ENCODE data around the gene KTN1.
A peak's percentile ranks its signal among the peaks of the same experiment; 100 is the strongest.

The KTN1 gene

DNA sequence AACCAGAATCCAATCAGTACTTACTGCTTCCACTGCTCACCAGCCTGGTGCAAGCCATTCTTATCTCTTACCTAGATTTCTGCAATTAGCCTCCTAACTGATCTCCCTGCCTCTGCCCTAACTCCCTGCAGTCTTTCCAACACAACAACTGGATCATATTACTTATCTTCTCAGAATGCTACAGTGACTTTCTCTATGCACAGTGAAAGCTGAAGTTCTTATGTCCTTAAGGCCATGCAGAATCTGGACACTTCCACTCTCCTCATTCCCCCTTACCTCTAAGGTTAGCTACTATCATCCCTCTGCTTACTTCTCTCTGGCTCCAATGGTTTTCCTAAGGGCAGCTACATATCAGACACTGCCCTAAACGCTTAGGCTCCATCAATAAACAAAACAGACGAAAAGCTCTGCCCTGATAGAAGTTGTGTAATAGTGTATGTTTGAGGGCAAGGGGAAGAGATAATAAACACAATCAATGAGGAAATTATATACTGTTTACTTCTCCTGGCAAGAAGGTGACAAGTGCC lies 4.0 kb downstream of the KTN1 start:
- TF ChIP-seq, protein P1, sequence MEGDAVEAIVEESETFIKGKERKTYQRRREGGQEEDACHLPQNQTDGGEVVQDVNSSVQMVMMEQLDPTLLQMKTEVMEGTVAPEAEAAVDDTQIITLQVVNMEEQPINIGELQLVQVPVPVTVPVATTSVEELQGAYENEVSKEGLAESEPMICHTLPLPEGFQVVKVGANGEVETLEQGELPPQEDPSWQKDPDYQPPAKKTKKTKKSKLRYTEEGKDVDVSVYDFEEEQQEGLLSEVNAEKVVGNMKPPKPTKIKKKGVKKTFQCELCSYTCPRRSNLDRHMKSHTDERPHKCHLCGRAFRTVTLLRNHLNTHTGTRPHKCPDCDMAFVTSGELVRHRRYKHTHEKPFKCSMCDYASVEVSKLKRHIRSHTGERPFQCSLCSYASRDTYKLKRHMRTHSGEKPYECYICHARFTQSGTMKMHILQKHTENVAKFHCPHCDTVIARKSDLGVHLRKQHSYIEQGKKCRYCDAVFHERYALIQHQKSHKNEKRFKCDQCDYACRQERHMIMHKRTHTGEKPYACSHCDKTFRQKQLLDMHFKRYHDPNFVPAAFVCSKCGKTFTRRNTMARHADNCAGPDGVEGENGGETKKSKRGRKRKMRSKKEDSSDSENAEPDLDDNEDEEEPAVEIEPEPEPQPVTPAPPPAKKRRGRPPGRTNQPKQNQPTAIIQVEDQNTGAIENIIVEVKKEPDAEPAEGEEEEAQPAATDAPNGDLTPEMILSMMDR (IDR thresholded peaks at IDR 0.05; ENCODE audit: low read length, missing control alignments), result no peak
- H3K4me3 ChIP-seq (replicated peaks; ENCODE audit: low read depth, low read length), result no peak overlapping the region
- no peak for DNase-seq (ENCODE audit: low read depth)

DNA sequence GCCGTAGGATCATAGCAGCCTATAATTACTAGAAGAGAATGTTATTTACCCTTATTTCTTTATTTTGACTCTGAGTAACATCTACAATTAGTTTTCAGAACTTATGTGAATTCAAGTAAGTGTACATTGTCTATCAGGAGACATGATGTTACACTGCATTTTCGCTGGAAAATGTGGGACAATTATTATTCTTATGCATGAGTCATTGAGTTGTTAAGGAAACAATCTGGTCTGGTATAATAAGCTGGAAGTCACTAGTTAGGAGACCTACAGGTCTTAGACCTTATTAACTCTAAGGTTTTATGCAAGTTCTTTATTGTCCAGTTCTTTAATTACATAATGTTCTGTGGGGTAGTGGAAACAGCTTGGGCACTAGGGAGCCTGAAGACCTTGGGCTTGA lies 5.8 kb downstream of the KTN1 start:
- no peak overlapping the region for H3K4me3 ChIP-seq (replicated peaks; ENCODE audit: low read depth, low read length)
- peak; percentile 49 for DNase-seq (ENCODE audit: low read depth)
- TF ChIP-seq, protein P1 (IDR thresholded peaks at IDR 0.05; ENCODE audit: low read length, missing control alignments), result no peak

- H3K4me3 ChIP-seq (replicated peaks; ENCODE audit: low read depth, low read length), result no peak overlapping the region
- no peak for DNase-seq (ENCODE audit: low read depth)
- TF ChIP-seq, protein P1 (IDR thresholded peaks at IDR 0.05; ENCODE audit: low read length, missing control alignments), result no peak
These were observed 6.4 kb downstream of the KTN1 start for GRCh38 chr14:55586411-55586810.

DNA sequence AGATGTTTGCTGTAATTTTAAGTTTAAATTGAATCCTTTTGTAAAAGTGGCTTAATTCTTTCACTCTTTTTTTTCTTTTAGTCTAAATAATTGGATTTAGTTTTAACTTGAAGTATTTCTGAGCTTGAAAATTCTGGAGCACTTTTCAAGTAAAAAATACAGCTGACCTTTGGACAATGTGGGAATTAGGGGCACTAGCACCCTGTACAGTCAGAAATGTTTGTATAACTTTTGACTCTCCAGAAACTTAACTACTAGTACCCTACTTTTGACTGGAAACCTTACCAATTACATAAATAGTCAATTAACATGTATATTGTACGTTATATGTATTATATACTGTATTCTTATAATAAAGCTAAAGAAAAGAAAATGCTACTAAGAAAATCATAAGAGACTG lies 7.8 kb downstream of the KTN1 start:
- no peak for DNase-seq (ENCODE audit: low read depth)
- TF ChIP-seq, protein P1 (IDR thresholded peaks at IDR 0.05; ENCODE audit: low read length, missing control alignments), result no peak
- no peak overlapping the region for H3K4me3 ChIP-seq (replicated peaks; ENCODE audit: low read depth, low read length)

GRCh38 chr14:55588259-55588699 lies 8.3 kb downstream of the KTN1 start:
- TF ChIP-seq, protein P1 (IDR thresholded peaks at IDR 0.05; ENCODE audit: low read length, missing control alignments), result no peak
- H3K4me3 ChIP-seq (replicated peaks; ENCODE audit: low read depth, low read length), result no peak overlapping the region
- no peak for DNase-seq (ENCODE audit: low read depth)

GRCh38 chr14:55589171-55589570 lies 9.2 kb downstream of the KTN1 start:
- TF ChIP-seq, protein P1 (IDR thresholded peaks at IDR 0.05; ENCODE audit: low read length, missing control alignments), result no peak
- no peak for DNase-seq (ENCODE audit: low read depth)
- H3K4me3 ChIP-seq (replicated peaks; ENCODE audit: low read depth, low read length), result no peak overlapping the region

- TF ChIP-seq, protein P1 (IDR thresholded peaks at IDR 0.05; ENCODE audit: low read length, missing control alignments), result no peak
- DNase-seq (ENCODE audit: low read depth), result no peak
- H3K4me3 ChIP-seq (replicated peaks; ENCODE audit: low read depth, low read length), result no peak overlapping the region
These were observed 12.4 kb downstream of the KTN1 start for GRCh38 chr14:55592436-55592835.

All from fibroblast of pulmonary artery (primary cell).